Measurements from ENCODE around the gene CD209.
A peak's percentile ranks its signal among the peaks of the same experiment; 100 is the strongest.
"Not testable (repeated sequence)": the region's sequence is repeated elsewhere in the genome, so short reads cannot be mapped to it uniquely, and the experiment has no call there.

Gene CD209

DNA sequence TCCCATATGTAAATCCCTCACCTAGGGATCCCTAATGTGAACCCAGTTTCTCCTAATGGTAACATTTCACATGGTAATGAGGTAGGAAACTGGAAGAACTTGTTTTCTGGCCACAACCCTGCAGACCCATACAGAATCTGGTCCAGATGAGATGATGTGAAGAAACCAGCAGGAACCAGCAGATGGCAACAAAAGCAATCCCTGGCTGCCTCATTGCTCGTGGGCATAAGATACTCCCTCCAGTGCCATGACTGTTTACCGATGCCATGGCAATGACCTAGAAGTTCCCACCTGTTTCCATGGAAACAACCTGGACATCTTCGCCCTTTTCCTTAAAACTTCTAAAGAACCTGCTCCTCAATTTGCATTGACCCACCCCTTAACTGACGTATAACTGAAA, 1.4 kb upstream of the CD209 start:
- no peak for ATAC-seq (ENCODE audit: insufficient read depth, low read depth)
- H3K27ac ChIP-seq (ENCODE audit: low read length): no peak overlapping the region
- H3K4me1 ChIP-seq (ENCODE audit: insufficient read depth, low read length): no peaks in the 10 kb centered on the region
- no peak overlapping the region for H3K4me3 ChIP-seq (ENCODE audit: low read depth in 1 of 2, low read length in 2 of 2)
- H3K9me3 ChIP-seq (ENCODE audit: insufficient read depth, low read length, severe bottlenecking): no peaks in the 10 kb centered on the region
- no peak for DNase-seq
- no peaks in the 10 kb centered on the region for H3K79me2 ChIP-seq (ENCODE audit: insufficient read depth, low read length)
- no peaks in the 10 kb centered on the region for H3K27me3 ChIP-seq (ENCODE audit: insufficient read depth, low read length, poor library complexity)
- H3K4me2 ChIP-seq (ENCODE audit: insufficient read depth, low read length): no peak overlapping the region
- TF ChIP-seq, protein P1, sequence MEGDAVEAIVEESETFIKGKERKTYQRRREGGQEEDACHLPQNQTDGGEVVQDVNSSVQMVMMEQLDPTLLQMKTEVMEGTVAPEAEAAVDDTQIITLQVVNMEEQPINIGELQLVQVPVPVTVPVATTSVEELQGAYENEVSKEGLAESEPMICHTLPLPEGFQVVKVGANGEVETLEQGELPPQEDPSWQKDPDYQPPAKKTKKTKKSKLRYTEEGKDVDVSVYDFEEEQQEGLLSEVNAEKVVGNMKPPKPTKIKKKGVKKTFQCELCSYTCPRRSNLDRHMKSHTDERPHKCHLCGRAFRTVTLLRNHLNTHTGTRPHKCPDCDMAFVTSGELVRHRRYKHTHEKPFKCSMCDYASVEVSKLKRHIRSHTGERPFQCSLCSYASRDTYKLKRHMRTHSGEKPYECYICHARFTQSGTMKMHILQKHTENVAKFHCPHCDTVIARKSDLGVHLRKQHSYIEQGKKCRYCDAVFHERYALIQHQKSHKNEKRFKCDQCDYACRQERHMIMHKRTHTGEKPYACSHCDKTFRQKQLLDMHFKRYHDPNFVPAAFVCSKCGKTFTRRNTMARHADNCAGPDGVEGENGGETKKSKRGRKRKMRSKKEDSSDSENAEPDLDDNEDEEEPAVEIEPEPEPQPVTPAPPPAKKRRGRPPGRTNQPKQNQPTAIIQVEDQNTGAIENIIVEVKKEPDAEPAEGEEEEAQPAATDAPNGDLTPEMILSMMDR (IDR thresholded peaks at IDR 0.05; ENCODE audit: borderline replicate concordance, extremely low read depth, low read length, poor library complexity, severe bottlenecking): peak; percentile 20
- TF ChIP-seq EZH2 (IDR thresholded peaks at IDR 0.05; ENCODE audit: borderline replicate concordance, low read depth, low read length, severe bottlenecking): no peak
- no peak overlapping the region for H2AFZ ChIP-seq (ENCODE audit: low read depth, low read length)
- no peaks in the 10 kb centered on the region for H4K20me1 ChIP-seq (ENCODE audit: insufficient read depth, low read length)
- H3K36me3 ChIP-seq (ENCODE audit: insufficient read depth, low read length): no peaks in the 10 kb centered on the region
- H3K9ac ChIP-seq (ENCODE audit: low read depth, low read length): no peak overlapping the region

DNA sequence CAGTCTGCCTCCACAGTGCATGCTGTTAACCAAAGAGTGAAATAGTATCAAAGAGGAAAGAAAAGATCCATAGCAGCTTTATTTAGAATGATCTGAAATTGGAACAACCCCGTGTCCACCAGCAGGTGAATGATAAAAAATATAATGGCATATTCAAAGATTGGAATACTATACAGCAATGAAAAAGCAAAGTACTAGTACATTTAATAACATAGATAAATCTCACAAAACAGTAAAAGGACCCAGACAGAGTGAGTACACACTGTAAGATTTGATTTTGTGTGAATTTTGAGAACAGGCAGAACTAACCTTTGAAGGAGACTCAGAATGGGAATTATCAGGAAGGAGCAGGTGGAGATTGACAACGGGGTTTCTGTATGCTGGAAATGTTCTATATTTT, 837 bp upstream of the CD209 start:
- ATAC-seq (ENCODE audit: insufficient read depth, low read depth): no peak
- Histone ChIP-seq H3K79me2 (ENCODE audit: insufficient read depth, low read length) (no peaks in the 10 kb centered on the region), H3K36me3 (ENCODE audit: insufficient read depth, low read length) (no peaks in the 10 kb centered on the region), H3K4me2 (ENCODE audit: insufficient read depth, low read length) (no peak overlapping the region), H3K27ac (ENCODE audit: low read length) (no peak overlapping the region), H3K27me3 (ENCODE audit: insufficient read depth, low read length, poor library complexity) (no peaks in the 10 kb centered on the region), H3K4me3 (ENCODE audit: low read depth in 1 of 2, low read length in 2 of 2) (no peak overlapping the region), H3K4me1 (ENCODE audit: insufficient read depth, low read length) (no peaks in the 10 kb centered on the region), H3K9ac (ENCODE audit: low read depth, low read length) (no peak overlapping the region), H4K20me1 (ENCODE audit: insufficient read depth, low read length) (no peaks in the 10 kb centered on the region), H2AFZ (ENCODE audit: low read depth, low read length) (no peak overlapping the region), H3K9me3 (ENCODE audit: insufficient read depth, low read length, severe bottlenecking) (no peaks in the 10 kb centered on the region)
- TF ChIP-seq, protein P1 (IDR thresholded peaks at IDR 0.05; ENCODE audit: borderline replicate concordance, extremely low read depth, low read length, poor library complexity, severe bottlenecking): no peak
- TF ChIP-seq EZH2 (IDR thresholded peaks at IDR 0.05; ENCODE audit: borderline replicate concordance, low read depth, low read length, severe bottlenecking): no peak
- DNase-seq: no peak

DNA sequence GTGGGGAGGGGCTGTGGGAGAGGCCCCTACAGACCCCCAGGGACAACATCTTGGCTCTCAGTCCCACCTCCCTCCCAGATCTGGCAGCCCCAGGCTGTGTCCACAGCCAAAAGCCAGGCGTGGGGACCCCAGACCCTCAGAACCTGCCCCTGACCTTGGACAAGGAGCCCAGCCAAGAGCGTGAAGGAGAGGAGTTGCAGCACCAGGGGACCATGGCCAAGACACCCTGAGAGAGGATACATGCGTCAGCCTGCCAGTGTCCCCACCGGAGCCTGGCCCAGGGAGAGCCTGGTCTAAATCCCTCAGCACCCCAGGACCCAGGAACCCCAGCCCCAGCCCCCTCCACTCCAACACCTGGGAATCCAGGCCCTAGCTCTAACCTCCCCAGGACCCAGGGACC, 1.0 kb downstream of the CD209 start:
- H3K4me1 ChIP-seq (ENCODE audit: insufficient read depth, low read length); H3K4me2 ChIP-seq (ENCODE audit: insufficient read depth, low read length); H3K4me3 ChIP-seq (ENCODE audit: low read depth in 1 of 2, low read length in 2 of 2); H3K36me3 ChIP-seq (ENCODE audit: insufficient read depth, low read length); H4K20me1 ChIP-seq (ENCODE audit: insufficient read depth, low read length); H3K9me3 ChIP-seq (ENCODE audit: insufficient read depth, low read length, severe bottlenecking); H3K27me3 ChIP-seq (ENCODE audit: insufficient read depth, low read length, poor library complexity); ATAC-seq (ENCODE audit: insufficient read depth, low read depth); H2AFZ ChIP-seq (ENCODE audit: low read depth, low read length); H3K79me2 ChIP-seq (ENCODE audit: insufficient read depth, low read length); DNase-seq; H3K9ac ChIP-seq (ENCODE audit: low read depth, low read length); H3K27ac ChIP-seq (ENCODE audit: low read length): not testable (repeated sequence)

DNA sequence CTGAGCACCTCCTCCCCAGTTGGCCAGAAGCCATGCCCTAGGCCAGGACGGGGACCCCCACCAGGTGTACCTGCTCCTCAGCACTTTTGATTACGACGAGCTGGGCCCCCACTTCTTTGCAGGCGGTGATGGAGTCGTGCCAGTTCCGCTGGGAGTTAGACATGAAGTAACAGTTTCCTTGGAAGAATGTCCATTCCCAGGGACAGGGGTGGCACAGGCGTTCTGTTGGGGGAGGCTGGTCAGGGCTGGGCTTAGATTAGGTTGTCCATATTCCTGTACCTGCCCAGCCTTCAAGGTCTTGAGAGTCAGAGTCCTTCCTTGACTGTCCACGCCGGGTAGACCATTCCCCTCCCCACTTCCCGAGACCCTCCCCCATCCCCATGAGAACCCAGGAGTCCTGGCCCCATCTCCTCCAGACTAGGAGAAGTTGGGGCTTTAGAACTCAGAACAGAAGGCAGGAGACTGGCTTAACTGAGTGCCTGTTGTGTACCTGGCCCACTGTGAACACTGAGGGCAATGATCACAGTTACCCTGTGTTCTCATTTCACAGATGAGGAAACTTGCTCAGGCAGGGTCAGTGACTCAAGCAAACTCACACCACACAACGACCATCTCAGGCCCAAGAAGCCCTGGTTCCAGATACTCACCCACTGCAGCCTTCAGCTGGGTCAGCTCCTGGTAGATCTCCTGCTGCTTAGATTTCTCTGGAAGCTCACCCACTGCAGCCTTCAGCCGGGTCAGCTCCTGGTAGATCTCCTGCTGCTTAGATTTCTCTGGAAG, 2.3 kb downstream of the CD209 start:
- Histone ChIP-seq H3K4me2 (ENCODE audit: insufficient read depth, low read length) (no peak overlapping the region), H3K27me3 (ENCODE audit: insufficient read depth, low read length, poor library complexity) (no peaks in the 10 kb centered on the region), H3K9ac (ENCODE audit: low read depth, low read length) (no peak overlapping the region), H3K4me3 (ENCODE audit: low read depth in 1 of 2, low read length in 2 of 2) (no peak overlapping the region), H3K9me3 (ENCODE audit: insufficient read depth, low read length, severe bottlenecking) (no peaks in the 10 kb centered on the region), H3K36me3 (ENCODE audit: insufficient read depth, low read length) (no peaks in the 10 kb centered on the region), H2AFZ (ENCODE audit: low read depth, low read length) (no peak overlapping the region), H4K20me1 (ENCODE audit: insufficient read depth, low read length) (no peaks in the 10 kb centered on the region), H3K4me1 (ENCODE audit: insufficient read depth, low read length) (no peaks in the 10 kb centered on the region), H3K79me2 (ENCODE audit: insufficient read depth, low read length) (no peaks in the 10 kb centered on the region), H3K27ac (ENCODE audit: low read length) (no peak overlapping the region)
- no peak for DNase-seq
- no peak for ATAC-seq (ENCODE audit: insufficient read depth, low read depth)
- no peak for TF ChIP-seq EZH2 (IDR thresholded peaks at IDR 0.05; ENCODE audit: borderline replicate concordance, low read depth, low read length, severe bottlenecking)
- TF ChIP-seq, protein P1 (IDR thresholded peaks at IDR 0.05; ENCODE audit: borderline replicate concordance, extremely low read depth, low read length, poor library complexity, severe bottlenecking): no peak
